Measurements from ENCODE around the gene TOX2. TPM values are rescaled to one million over a fixed set of nuclear protein-coding genes. Genes with fewer than 3 reads are reported as not detected.

TOX2 gene
- total RNA-seq, 6 experiments from 2014 or later = 1.5 to 5.0 (median 2.2) TPM

DNA sequence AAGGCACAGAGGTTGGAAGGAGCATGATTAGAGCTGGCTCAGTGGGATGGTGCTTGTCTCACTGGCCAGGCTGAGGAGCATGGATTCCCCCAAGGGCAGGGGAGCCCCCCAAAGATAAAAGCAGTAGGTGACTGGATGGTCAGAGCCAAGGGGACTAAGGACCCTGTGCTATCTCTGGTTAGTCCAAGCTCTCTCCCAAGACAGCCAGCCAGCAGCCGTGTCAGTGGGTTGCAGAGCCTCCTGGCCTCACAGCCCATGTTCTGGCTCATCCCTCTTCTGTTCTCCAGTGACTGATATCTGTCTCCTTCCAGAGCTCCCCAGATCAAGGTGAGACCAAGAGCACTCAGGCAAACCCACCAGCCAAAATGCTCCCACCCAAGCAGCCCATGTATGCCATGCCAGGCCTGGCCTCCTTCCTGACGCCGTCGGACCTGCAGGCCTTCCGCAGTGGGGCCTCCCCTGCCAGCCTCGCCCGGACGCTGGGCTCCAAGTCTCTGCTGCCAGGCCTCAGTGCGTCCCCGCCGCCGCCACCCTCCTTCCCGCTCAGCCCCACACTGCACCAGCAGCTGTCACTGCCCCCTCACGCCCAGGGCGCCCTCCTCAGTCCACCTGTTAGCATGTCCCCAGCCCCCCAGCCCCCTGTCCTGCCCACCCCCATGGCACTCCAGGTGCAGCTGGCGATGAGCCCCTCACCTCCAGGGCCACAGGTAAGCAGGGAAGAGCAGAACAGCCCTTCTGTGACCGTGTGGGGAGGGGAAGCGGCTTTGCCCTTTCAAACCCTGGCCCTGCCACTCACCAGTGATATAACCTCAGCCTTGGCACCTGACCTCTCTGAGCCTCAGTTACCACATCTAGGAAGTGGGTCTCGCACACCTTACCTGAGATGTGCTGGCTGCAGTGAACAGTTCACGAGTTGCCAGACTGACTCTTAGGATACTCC is 151.0 kb downstream of the TOX2 start:
- ATAC-seq (peak in 1 of 4 donors; percentile 11), DNase-seq (peak in 2 of 3 donors; percentile 45 to 46)
- H3K4me1 ChIP-seq = no peaks in the 10 kb centered on the region
- no peak overlapping the region for H3K4me3 ChIP-seq
- no peaks in the 10 kb centered on the region for H3K9me3 ChIP-seq
- TF ChIP-seq, protein P1, sequence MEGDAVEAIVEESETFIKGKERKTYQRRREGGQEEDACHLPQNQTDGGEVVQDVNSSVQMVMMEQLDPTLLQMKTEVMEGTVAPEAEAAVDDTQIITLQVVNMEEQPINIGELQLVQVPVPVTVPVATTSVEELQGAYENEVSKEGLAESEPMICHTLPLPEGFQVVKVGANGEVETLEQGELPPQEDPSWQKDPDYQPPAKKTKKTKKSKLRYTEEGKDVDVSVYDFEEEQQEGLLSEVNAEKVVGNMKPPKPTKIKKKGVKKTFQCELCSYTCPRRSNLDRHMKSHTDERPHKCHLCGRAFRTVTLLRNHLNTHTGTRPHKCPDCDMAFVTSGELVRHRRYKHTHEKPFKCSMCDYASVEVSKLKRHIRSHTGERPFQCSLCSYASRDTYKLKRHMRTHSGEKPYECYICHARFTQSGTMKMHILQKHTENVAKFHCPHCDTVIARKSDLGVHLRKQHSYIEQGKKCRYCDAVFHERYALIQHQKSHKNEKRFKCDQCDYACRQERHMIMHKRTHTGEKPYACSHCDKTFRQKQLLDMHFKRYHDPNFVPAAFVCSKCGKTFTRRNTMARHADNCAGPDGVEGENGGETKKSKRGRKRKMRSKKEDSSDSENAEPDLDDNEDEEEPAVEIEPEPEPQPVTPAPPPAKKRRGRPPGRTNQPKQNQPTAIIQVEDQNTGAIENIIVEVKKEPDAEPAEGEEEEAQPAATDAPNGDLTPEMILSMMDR (IDR thresholded peaks at IDR 0.05) = no peak
- TF ChIP-seq POLR2A (IDR thresholded peaks at IDR 0.05) = no peak
- no peaks in the 10 kb centered on the region for H3K36me3 ChIP-seq
- H3K27me3 ChIP-seq = no peaks in the 10 kb centered on the region
- H3K27ac ChIP-seq = no peak overlapping the region
- intact Hi-C loops (cut with DNase I) = loop anchor here in 1 of 2 donors (5.0 kb wide), 1 partner anchor 308 kb away; no protein-coding TSS in a partner anchor
- WGBS (ENCODE audit: insufficient coverage, low coverage, low lambda C conversion rate, missing lambda C conversion rate) = 87% methylated on average over 3 of the region's 20 CpGs

DNA sequence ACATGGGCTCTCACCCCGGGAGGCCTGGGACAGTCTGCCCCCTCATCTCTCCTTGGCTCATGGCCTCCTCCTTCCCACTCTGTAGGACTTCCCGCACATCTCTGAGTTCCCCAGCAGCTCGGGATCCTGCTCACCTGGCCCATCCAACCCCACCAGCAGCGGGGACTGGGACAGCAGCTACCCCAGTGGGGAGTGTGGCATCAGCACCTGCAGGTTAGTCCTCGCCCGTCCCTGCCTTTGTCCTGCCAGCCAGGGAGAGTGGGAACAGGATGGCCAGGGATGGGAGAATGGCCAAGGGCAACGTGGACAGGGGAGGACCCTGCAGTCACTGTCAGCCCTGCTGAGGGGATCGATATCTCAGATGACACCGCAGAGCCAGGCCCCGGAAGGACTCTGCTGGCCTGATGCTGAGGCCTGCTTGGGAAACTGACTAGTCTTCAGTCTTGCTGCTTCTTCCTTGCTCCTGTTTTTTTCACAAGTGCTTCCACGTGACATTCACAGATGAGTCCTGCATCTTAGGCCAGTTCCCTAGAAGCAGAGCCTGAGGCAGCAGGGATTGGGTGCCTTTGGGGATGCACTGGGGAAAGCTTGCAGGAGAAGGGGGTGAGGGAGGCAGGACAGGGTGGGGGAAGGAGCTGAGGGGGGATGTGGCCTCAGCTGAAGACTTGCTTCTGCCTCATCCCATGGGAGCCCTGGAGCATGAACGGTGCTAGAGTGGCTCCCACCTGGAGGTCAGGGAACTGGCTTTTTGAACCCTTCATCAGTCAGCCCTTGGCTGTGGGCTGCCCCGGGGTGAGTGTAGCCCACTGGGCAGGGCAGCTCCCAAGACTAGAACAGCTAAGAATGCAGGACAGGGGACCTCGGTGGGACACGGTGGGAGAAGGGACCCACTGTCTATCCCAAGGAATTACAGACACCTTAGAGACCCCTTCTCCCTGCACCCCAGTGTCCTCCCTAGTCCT is 152.3 kb downstream of the TOX2 start:
- peak in 1 of 3 donors; percentile 36 for DNase-seq
- Histone ChIP-seq H3K4me3 (no peak overlapping the region), H3K27ac (no peak overlapping the region), H3K36me3 (no peaks in the 10 kb centered on the region), H3K27me3 (no peaks in the 10 kb centered on the region), H3K4me1 (no peaks in the 10 kb centered on the region), H3K9me3 (no peaks in the 10 kb centered on the region)
- TF ChIP-seq, protein P1 (IDR thresholded peaks at IDR 0.05) = no peak
- no peak for TF ChIP-seq POLR2A (IDR thresholded peaks at IDR 0.05)
- intact Hi-C loops (cut with DNase I) = loop anchor here in 1 of 2 donors (5.0 kb wide), 1 partner anchor 310 kb away; no protein-coding TSS in a partner anchor
- ATAC-seq = peak in 1 of 4 donors; percentile 5
- 80% methylated on average over 11 of the region's 15 CpGs for WGBS (ENCODE audit: insufficient coverage, low coverage, low lambda C conversion rate, missing lambda C conversion rate)

DNA sequence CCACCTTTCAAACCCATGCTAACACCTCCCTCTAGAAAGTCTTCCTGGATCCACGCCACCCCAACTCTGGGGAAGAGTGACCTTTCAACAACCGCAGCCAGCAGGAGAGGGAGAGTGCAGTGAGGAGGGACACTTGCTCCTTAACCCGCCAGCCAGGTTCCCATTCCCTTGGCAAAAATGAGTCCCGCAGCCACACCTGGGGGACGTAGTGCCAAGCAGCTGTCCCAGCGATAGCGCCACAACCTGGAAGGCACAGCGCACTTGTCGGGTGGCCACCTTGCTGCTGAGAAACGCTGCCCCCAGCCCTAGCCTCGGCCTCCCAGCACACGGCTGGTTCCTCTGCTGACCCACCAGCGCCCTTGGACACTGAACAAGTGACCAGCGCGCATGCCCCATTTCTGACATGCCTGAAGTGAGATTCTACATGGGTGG is 153.0 kb downstream of the TOX2 start:
- Histone ChIP-seq H3K36me3 (no peaks in the 10 kb centered on the region), H3K27me3 (no peaks in the 10 kb centered on the region), H3K4me1 (no peaks in the 10 kb centered on the region), H3K4me3 (no peak overlapping the region), H3K9me3 (no peaks in the 10 kb centered on the region), H3K27ac (no peak overlapping the region)
- intact Hi-C loops (cut with DNase I) = loop anchor here in 1 of 2 donors (5.0 kb wide), 1 partner anchor 310 kb away; no protein-coding TSS in a partner anchor
- TF ChIP-seq POLR2A (IDR thresholded peaks at IDR 0.05) = no peak
- TF ChIP-seq, protein P1 (IDR thresholded peaks at IDR 0.05) = no peak
- ATAC-seq (no peak), DNase-seq (peak in 2 of 3 donors; percentile 40)
- WGBS (ENCODE audit: insufficient coverage, low coverage, low lambda C conversion rate, missing lambda C conversion rate) = 83% methylated on average over 2 of the region's 15 CpGs
